GM12878 (cell line): ENCODE data around the gene PUSL1. TPM values are rescaled to one million over a fixed set of nuclear protein-coding genes. Genes with fewer than 3 reads are reported as not detected.

ENCODE experiments used
- ATAC-seq: fragments of 200-7000 bp; cut with Tn5 transposase; 3 replicates; pipeline ENCODE4 v1.9.1; 2020; ENCODE audit warnings: mild to moderate bottlenecking, moderate library complexity
- BruUV-seq: library from RNA; stranded (reverse); fragments of 400-500 nt; replicated peaks from 2 replicates; lab custom pipeline; 2021; lab: Mats Ljungman, UMichigan
- CTCF ChIA-PET: fragments of 300-600 bp; sonication (Branson Sonifier 250); formaldehyde crosslinking; extraction: SDS; loops from one replicate; lab custom pipeline; 2021; ENCODE audit warnings: inconsistent platforms; lab: Yijun Ruan, JAX
- POLR2A ChIA-PET: fragments of 350-600 bp; formaldehyde crosslinking; extraction: SDS; loops from one replicate; lab custom pipeline; 2021; ENCODE audit warnings: inconsistent platforms; lab: Charles Lee
- RAD21 ChIA-PET: fragments of 300-600 bp; sonication (Branson Sonifier 250); formaldehyde crosslinking; loops from one replicate; lab custom pipeline; 2023; ENCODE audit warnings: antibody characterized with exemption; ENCODE audit not compliant: unreplicated experiment; lab: Charles Lee
- SMC1A ChIA-PET: fragments of 300-600 bp; sonication (Branson Sonifier 250); formaldehyde crosslinking; loops from one replicate; lab custom pipeline; 2023; ENCODE audit not compliant: unreplicated experiment, uncharacterized antibody; lab: Charles Lee
- DNase-seq: peaks from one replicate; pipeline ENCODE4 v3.0.0-alpha.2; 2011; ENCODE audit warnings: low read depth, low spot score
- FAIRE-seq: peaks from 3 replicates; lab custom pipeline; 2011; peaks lifted over from hg19 to GRCh38; lab: Jason Lieb, UNC
- H2AFZ ChIP-seq: 2 replicates; pipeline ENCODE4 v1.6.0; 2011; ENCODE audit warnings: low read depth, low read length, control low read depth; ENCODE audit not compliant: control insufficient read depth
- H3K27ac ChIP-seq: 2 replicates; pipeline ENCODE4 v1.5.1; 2011; ENCODE audit warnings: control low read depth; ENCODE audit not compliant: control insufficient read depth, insufficient read depth
- H3K27me3 ChIP-seq, 2 experiments: replicated peaks in 1 of 2; 2 replicates each; pipeline versions ENCODE4 v1.6.0 to v1.6.1; 2011; ENCODE audit warnings: low read length in 1 of 2; ENCODE audit not compliant: control insufficient read depth in 2 of 2, insufficient read depth in 2 of 2
- H3K36me3 ChIP-seq, 2 experiments: 2 replicates each; pipeline ENCODE4 v1.5.1; 2011; ENCODE audit warnings: low read length in 1 of 2; ENCODE audit not compliant: control insufficient read depth in 2 of 2, insufficient read depth in 2 of 2
- H3K4me1 ChIP-seq: 2 replicates; pipeline ENCODE4 v1.6.1; 2011; ENCODE audit warnings: mild to moderate bottlenecking, low read length, moderate library complexity, mixed read lengths; ENCODE audit not compliant: control insufficient read depth, insufficient read depth
- H3K4me2 ChIP-seq: 2 replicates; pipeline ENCODE4 v1.6.0; 2011; ENCODE audit warnings: control low read depth; ENCODE audit not compliant: control insufficient read depth, insufficient read depth
- H3K4me3 ChIP-seq: fragments of 200-600 bp; sonication (generic); 2 replicates; pipeline ENCODE4 v1.5.1; 2016
- H3K79me2 ChIP-seq: 2 replicates; pipeline ENCODE4 v1.6.0; 2011; ENCODE audit warnings: low read length; ENCODE audit not compliant: control insufficient read depth, insufficient read depth
- H3K9ac ChIP-seq: 2 replicates; pipeline ENCODE4 v1.8.0; 2011; ENCODE audit warnings: low read length, control low read depth, mixed read lengths; ENCODE audit not compliant: control insufficient read depth, insufficient read depth
- H3K9me3 ChIP-seq: replicated peaks from 3 replicates; pipeline ENCODE4 v1.5.1; 2011; ENCODE audit warnings: mild to moderate bottlenecking, low read length; ENCODE audit not compliant: control insufficient read depth, insufficient read depth
- H4K20me1 ChIP-seq: 2 replicates; pipeline ENCODE4 v1.6.0; 2011; ENCODE audit not compliant: control insufficient read depth, insufficient read depth
- HCFC1 ChIP-seq: fragments of 150-350 bp; IDR thresholded peaks from 2 replicates; pipeline ENCODE4 v1.6.1; 2014; ENCODE audit warnings: low read length
- MTA2 ChIP-seq: fragments of 450-650 bp; IDR thresholded peaks from 2 replicates; pipeline ENCODE4 v1.6.1; 2016; ENCODE audit warnings: low read depth, mild to moderate bottlenecking, moderate library complexity
- PAX8 ChIP-seq: fragments of 450-650 bp; IDR thresholded peaks from 2 replicates; pipeline ENCODE4 v1.6.1; 2017; ENCODE audit warnings: mild to moderate bottlenecking, moderate library complexity
- PML ChIP-seq: IDR thresholded peaks from 2 replicates; pipeline ENCODE4 v1.6.1; 2012; ENCODE audit warnings: low read length, inconsistent platforms
- RCOR1 ChIP-seq: conservative IDR thresholded peaks from 2 replicates; pipeline ENCODE4 v1.6.1; 2012; ENCODE audit warnings: low read depth, low read length, improper control_type of control experiment
- SIN3A ChIP-seq: IDR thresholded peaks from 2 replicates; pipeline ENCODE4 v1.6.1; 2012; ENCODE audit warnings: low read depth, low read length, improper control_type of control experiment
- ZBTB11 ChIP-seq: fragments of 450-650 bp; formaldehyde crosslinking; IDR thresholded peaks from 2 replicates; pipeline ENCODE4 v1.5.0; 2022; ENCODE audit warnings: mild to moderate bottlenecking, missing genetic modification characterization
- ZBTB40 ChIP-seq: fragments of 450-650 bp; IDR thresholded peaks from 2 replicates; pipeline ENCODE4 v1.6.1; 2016; ENCODE audit warnings: mild to moderate bottlenecking, moderate library complexity, borderline replicate concordance
- ZNF622 ChIP-seq: fragments of 450-650 bp; IDR thresholded peaks from 2 replicates; pipeline ENCODE4 v1.6.1; 2017; ENCODE audit warnings: mild to moderate bottlenecking, inconsistent platforms
- WGBS: methylation state at CpG from one replicate; pipeline ENCODE4 v1.1.6; 2016; ENCODE audit warnings: low lambda C conversion rate; ENCODE audit not compliant: insufficient replicate concordance, insufficient coverage; ENCODE audit errors: missing lambda C conversion rate; 5-methylcytosine and 5-hydroxymethylcytosine counted together
- in situ Hi-C: fragments of 300-500 bp; cut with MboI; formaldehyde crosslinking; loops from 9 replicates; pipeline ENCODE4 v1.14.3; 2018; ENCODE audit warnings: mixed read lengths
- intact Hi-C: fragments of 100-400 bp; cut with micrococcal nuclease; formaldehyde crosslinking; loops from one replicate; pipeline ENCODE4 v1.14.2; 2022; ENCODE audit not compliant: unreplicated experiment
- polyA plus RNA-seq, 11 experiments: library from polyadenylated mRNA; depleted of rRNA in 4 of 11; unstranded in 6 of 11; stranded (reverse) in 5 of 11; fragments of >200 nt; fragmentation: Nextera tagmentation in 4 of 11; fragmentation: Illumina TruSeq in 1 of 11; extraction: Ambion mirVana in 4 of 11; extraction: Trizol in 1 of 11; gene quantifications; 1 replicate in 1 of 11; 2 replicates in 10 of 11; pipeline versions ENCODE4 v1.2.1 to v1.2.3, GENCODE V29; 2011 to 2016; ENCODE audit warnings: inconsistent platforms in 2 of 11, missing spikeins in 2 of 11, low read depth in 1 of 11
- total RNA-seq, 4 experiments: library from RNA; depleted of rRNA in 3 of 4; stranded (reverse); fragments of >200 nt in 3 of 4; fragmentation: Illumina TruSeq in 1 of 4; extraction: Trizol in 1 of 4; gene quantifications; 2 replicates each; pipeline versions ENCODE4 v1.2.1 to v1.2.3, GENCODE V29; 2013 to 2021
- TF ChIP-seq, protein P1 (sequence below): fragments of 450-650 bp; IDR thresholded peaks from 2 replicates; pipeline ENCODE4 v1.6.1; 2016; ENCODE audit warnings: mild to moderate bottlenecking
- TF ChIP-seq, protein P2 (sequence below): fragments of 450-650 bp; IDR thresholded peaks from 2 replicates; pipeline ENCODE4 v1.6.1; 2018; ENCODE audit warnings: mild to moderate bottlenecking, low read depth, moderate library complexity; ENCODE audit not compliant: partially characterized antibody

Gene PUSL1
- total and polyA plus RNA-seq, 10 of the 15 experiments (the other 5 are each of a cell fraction or from before 2014, with no cell fraction given): 0.16 to 28.4 (median 15.1) TPM

DNA sequence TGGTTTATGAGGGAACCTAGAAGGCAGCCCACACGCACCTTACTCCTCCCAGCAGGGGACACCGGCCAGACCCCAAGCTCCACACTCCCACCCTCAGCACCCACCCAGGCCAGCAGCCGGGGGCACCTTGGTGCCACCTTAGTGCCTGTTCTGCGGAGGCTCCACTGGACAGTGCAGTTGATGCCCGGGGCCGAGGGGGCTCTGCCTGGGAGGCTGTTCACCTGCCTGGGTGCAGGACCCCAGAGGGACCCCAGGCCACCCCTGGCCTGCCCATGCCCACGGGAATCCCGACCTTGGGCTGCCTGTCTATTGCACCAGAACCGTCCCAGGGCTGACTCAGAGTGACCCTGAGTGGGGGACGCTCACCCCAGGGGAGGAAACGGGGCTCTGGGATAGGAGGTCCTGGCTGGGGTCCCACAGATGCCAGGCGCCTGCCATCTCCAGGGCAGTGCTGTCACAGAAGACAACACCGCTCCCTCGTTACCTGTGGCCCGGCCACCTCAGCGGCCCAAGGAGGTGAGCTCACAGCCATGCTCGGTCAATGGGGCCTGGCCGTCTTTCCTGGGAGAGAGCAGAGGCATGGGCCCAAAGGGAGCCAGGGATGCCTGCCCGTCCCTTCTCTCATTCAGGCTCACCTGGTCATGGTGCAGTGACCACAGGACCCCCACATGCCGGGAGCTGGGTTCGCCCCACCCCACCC lies 27.5 kb upstream of the PUSL1 start:
- no peaks in the 10 kb centered on the region for H3K36me3 ChIP-seq
- ChIA-PET SMC1A (no interaction called here), CTCF (interaction anchor here (0.6 to 1.0 kb wide), 2 partner anchors 11 to 248 kb away, joined by 3 read pairs; no protein-coding TSS in a partner anchor), RAD21 (no interaction called here), POLR2A (no interaction called here)
- no peaks in the 10 kb centered on the region for H3K4me1 ChIP-seq
- no peak for ATAC-seq
- no peaks in the 10 kb centered on the region for H3K9me3 ChIP-seq
- no peaks in the 10 kb centered on the region for H3K27me3 ChIP-seq
- H3K9ac ChIP-seq: no peak overlapping the region
- H3K4me2 ChIP-seq: no peak overlapping the region
- no peak overlapping the region for H3K27ac ChIP-seq
- intact Hi-C loops: no loop called here
- in situ Hi-C loops: no loop called here
- no peak for DNase-seq
- H4K20me1 ChIP-seq: no peaks in the 10 kb centered on the region
- no peak overlapping the region for H3K4me3 ChIP-seq
- H2AFZ ChIP-seq: no peak overlapping the region
- no peaks in the 10 kb centered on the region for H3K79me2 ChIP-seq
- 46% methylated on average over 19 of the region's 21 CpGs for WGBS
- no peak for FAIRE-seq
- BruUV-seq: no TSS peak
- no peak for TF ChIP-seq MTA2
- TF ChIP-seq ZNF622: no peak
- no peak for TF ChIP-seq RCOR1
- no peak for TF ChIP-seq HCFC1
- TF ChIP-seq, protein P1, sequence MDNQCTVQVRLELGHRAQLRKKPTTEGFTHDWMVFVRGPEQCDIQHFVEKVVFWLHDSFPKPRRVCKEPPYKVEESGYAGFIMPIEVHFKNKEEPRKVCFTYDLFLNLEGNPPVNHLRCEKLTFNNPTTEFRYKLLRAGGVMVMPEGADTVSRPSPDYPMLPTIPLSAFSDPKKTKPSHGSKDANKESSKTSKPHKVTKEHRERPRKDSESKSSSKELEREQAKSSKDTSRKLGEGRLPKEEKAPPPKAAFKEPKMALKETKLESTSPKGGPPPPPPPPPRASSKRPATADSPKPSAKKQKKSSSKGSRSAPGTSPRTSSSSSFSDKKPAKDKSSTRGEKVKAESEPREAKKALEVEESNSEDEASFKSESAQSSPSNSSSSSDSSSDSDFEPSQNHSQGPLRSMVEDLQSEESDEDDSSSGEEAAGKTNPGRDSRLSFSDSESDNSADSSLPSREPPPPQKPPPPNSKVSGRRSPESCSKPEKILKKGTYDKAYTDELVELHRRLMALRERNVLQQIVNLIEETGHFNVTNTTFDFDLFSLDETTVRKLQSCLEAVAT: no peak
- TF ChIP-seq SIN3A: no peak
- TF ChIP-seq PML: no peak
- no peak for TF ChIP-seq ZBTB40
- TF ChIP-seq PAX8: no peak
- TF ChIP-seq, protein P2, sequence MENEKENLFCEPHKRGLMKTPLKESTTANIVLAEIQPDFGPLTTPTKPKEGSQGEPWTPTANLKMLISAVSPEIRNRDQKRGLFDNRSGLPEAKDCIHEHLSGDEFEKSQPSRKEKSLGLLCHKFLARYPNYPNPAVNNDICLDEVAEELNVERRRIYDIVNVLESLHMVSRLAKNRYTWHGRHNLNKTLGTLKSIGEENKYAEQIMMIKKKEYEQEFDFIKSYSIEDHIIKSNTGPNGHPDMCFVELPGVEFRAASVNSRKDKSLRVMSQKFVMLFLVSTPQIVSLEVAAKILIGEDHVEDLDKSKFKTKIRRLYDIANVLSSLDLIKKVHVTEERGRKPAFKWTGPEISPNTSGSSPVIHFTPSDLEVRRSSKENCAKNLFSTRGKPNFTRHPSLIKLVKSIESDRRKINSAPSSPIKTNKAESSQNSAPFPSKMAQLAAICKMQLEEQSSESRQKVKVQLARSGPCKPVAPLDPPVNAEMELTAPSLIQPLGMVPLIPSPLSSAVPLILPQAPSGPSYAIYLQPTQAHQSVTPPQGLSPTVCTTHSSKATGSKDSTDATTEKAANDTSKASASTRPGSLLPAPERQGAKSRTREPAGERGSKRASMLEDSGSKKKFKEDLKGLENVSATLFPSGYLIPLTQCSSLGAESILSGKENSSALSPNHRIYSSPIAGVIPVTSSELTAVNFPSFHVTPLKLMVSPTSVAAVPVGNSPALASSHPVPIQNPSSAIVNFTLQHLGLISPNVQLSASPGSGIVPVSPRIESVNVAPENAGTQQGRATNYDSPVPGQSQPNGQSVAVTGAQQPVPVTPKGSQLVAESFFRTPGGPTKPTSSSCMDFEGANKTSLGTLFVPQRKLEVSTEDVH: no peak
- TF ChIP-seq ZBTB11 (CRISPR knock-in tag): no peak
